GM18870 (cell line): ENCODE data around the gene CHRM1.
"Not testable (repeated sequence)": the region's sequence is repeated elsewhere in the genome, so short reads cannot be mapped to it uniquely, and the experiment has no call there.

Experiments
- ATAC-seq: cut with Tn5 transposase; IDR thresholded peaks from one replicate; pipeline ENCODE4 v1.9.1; 2021; ENCODE audit warnings: moderate library complexity; ENCODE audit not compliant: unreplicated experiment

CHRM1 gene, protein sequence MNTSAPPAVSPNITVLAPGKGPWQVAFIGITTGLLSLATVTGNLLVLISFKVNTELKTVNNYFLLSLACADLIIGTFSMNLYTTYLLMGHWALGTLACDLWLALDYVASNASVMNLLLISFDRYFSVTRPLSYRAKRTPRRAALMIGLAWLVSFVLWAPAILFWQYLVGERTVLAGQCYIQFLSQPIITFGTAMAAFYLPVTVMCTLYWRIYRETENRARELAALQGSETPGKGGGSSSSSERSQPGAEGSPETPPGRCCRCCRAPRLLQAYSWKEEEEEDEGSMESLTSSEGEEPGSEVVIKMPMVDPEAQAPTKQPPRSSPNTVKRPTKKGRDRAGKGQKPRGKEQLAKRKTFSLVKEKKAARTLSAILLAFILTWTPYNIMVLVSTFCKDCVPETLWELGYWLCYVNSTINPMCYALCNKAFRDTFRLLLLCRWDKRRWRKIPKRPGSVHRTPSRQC

DNA sequence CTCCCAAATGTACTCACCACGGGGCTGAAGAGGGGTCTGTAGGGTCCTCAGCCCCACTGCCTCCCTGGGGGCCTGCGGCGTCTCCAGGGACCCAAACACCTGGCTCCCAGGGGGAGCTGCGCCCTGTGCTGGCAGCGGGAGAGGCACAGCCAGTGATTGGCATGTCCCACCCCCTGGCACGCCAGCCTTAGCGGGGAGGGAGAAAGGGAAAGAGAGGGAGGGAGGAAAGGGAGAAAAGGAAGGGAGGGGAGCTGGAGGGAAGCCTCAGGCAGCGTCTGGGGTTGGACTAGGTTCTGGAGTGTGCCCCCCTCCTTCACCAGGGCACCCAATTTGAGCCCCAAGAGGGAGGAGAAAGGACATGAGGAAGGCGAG, at the start of gene CHRM1:
Gene CHRM1, minus strand, starts transcription at position 163 of the 372 bp plus-strand sequence. CDS start 10,263 bp downstream, outside the sequence.
- ATAC-seq = no peak

DNA sequence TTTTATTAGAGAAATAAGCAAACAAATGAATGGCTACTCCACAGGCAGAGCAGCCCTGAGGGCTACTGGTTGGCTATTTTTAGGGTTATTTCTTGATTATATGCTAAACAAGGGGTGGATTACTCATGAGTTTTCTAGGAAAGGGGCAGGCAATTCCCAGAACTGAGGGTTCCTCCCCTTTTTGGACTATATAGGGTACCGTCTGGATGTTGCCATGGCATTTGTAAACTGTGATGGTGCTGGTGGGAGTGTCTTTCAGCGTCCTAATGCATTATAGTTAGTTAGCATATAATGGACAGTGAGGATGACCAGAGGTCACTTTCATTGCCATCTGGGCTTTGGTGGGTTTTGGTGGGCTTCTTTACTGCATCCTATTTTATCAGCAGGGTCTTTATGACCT, 44.4 kb upstream of the CHRM1 start:
- no peak for ATAC-seq

DNA sequence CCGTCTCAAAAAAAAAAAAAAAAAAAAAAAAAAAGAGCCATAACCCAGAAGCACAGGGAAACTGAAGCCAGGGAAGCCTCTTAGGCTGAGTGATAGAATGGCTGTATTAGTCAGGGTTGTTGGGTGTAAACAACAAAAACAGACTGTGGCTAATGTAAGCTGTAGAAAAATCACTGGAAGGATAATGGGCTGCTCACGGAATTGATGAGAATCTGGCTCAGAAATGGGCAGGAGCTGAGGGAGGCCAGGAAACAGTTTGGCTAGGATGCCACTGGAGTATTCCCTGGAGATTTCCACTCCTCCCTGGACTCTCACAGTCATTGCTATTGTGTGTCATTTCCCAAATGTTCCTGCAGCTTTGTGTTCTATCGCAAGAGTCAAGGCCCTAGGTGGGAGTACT, 41.2 kb upstream of the CHRM1 start:
- no peak for ATAC-seq

DNA sequence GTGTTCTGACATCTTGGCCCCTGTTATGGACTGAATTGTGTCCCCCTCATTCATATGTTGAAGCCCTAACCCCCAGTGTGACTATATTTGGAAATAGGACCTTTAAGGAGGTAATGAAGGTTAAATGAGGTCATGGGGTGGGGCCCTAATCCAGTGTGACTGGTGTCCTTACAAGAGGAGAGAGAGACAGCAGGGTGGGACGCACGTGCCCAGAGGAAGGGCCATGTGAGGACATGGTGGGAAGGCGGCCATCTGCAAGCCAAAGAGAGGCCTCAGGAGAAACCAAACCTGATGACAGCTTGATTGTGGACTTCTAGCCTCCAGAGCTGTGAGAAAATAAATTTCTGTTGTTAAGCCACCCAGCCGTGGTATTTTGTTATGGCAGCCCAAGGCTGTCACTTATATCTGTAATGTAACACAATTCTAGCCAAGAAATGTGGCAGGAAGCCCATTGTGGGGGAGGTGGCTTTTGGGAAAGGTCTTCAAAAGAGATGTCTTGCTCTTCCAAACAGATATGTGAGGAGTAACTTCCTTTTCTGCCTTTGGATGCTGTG, 39.9 kb upstream of the CHRM1 start:
- no peak for ATAC-seq

DNA sequence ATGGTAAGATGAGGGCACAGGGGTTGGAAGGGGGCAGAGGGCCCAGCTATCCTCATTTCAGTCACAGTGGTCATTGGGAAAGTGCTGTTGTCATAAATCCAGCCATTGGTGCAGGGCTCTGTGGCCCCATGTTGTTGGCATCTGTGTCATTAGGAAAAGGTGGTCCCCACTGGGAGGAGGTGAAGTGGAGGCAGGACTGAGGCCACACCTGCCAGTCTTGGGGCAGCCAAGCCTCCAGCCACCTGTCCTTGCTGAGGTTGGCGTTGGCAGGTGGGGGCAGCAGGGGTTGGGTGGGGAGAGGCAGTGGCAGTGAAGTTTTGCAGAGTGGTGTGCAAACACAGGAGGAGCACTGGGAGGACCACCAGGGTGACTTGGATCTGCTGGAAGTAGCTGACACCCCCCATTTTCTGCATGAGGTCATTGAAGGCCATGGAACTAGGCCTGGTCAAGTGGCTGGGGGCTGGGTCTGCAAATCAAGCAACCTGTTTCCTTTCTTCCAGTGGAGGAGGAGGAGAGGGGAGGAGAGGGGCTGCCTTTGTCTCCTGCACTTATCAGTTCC, 38.3 kb upstream of the CHRM1 start:
- no peak for ATAC-seq

DNA sequence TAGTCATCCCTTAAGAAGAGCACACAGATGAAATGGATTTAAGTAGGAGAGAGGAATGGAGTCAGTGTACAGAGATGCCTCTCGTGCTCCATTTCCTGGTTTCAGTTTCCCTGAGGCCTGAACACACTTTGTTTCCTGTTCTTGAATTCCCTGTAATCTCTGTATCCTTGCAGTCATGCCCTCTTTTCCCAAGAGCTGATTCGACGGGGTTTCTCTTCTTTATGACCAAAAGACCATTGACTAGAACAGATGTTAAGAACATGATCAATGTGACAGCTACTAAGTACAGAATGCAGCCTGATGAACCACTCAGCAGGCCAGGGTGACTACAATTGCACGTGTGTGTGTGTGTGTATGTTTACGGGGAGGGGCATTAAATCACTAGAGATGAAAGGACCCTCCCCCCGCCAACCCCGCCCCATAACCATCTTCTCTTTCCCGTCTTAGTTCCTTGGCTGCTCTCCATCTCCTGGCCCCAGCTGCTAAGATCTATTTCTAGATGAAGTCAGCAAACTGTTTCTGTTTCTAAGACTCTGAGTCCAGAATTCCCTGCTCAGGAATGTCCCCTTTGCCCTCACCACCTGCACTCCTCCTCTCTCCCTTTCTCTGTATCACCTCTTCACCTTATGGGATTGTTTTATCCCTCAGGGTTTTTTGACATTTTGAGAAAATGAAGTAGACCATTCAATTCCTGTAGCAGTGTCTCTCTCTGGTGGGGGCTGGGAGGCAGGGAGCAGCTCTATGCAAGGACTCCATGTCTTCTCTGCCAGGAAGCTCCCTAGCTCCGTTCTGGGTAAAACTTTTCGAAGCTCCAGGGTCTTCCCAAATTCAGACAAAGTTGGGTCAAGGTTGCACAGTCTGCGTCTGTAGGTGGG, 37.6 kb upstream of the CHRM1 start:
- ATAC-seq = no peak

DNA sequence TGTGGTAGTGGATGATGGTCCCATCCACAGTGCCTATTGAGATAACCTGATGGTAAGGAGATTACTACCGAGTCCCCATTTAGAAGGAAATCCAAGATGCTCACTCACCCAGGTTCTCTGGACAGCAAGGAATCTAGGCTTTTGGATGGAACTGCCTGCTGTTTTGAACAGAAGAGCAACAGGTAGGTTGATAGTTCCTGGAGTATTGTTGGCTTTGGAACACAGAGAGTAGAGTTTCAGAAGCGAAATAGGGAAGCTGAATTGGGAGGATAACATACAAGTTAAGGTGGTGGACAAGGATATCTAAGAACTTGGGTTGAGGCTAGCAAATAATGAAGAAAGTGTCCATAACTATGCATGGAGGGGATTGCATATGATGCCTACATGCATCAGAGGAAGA, 36.0 kb upstream of the CHRM1 start:
- no peak for ATAC-seq

DNA sequence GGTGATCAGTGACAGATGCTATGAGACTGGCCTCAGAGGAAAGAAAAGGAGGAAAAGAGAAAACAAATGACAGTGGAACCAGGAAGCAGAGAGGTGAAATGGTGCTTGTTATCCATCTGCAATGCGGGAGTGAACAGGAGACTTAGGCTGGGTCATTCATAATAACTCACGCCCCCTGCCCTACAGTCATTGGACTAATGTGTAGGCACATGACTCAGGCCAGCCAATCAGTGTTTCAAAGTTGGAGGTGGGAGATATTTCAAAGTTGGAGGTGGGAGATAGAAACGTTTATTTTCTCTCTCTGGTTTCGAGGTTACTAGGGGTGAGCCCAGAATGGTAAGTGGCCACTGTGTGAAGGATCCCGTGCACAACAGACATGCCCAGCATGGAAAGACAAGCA, 33.3 kb upstream of the CHRM1 start:
- ATAC-seq = no peak

DNA sequence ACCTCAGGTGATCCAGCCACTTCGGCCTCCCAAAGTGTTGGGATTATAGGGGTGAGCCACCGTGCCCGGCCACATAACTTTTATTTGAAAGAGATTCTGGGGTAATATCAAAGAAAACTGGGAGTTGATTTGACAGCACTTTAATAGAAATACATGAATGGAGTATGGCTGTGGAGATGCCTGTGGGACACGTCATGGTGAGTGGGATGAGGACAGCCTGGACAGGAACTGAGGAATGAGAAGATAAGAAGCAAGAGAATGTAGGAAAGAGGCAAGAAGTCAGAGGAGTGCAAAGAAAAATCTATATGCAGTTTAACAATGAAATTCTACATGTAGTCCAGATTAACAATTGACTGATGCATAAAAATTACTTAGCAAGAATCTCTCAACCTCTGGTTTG, 32.6 kb upstream of the CHRM1 start:
- no peak for ATAC-seq

DNA sequence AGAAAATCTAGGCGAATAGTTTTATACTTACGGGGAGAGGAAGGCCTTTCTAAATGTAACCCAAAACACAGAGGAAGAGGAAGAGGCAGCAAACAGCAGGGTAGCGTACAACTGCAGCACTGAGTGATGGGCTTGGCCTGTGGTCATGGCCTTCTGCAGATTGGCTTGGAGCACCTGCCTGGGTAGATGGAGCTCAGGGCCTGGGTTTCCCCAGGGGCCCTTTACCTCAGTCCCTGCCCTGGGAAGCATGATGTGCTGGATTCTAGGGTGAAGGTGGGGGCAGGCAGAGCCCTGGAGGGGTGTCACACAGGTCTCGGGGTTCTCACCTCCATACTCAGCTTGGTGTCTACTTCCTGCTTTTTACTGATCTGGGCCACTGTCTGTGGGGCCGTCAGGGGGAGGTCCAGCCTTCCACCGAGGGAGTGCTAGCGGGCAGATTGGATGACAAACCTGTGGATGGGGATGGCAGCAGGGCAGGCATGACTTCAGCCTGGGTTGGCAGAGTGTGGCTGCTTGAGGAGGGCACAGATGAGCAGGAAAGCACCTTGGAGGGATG, 27.7 kb upstream of the CHRM1 start:
- no peak for ATAC-seq

DNA sequence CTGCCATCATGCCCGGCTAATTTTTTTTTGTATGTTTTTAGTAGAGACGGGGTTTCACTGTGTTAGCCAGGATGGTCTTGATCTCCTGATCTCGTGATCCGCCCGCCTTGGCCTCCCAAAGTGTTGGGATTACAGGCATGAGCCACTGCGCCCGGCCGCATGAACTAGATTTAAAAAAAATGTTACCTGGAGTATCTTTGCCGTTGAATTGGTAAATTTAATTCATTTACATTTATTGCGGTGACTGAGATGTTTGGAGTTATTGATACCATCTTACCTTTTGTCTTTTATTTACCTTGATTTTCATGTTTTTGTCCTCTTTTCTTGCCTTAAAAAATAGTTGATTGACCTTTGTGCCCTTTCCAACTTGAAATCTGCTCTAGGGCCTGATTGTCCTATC, 24.4 kb upstream of the CHRM1 start:
- not testable (repeated sequence) for ATAC-seq

DNA sequence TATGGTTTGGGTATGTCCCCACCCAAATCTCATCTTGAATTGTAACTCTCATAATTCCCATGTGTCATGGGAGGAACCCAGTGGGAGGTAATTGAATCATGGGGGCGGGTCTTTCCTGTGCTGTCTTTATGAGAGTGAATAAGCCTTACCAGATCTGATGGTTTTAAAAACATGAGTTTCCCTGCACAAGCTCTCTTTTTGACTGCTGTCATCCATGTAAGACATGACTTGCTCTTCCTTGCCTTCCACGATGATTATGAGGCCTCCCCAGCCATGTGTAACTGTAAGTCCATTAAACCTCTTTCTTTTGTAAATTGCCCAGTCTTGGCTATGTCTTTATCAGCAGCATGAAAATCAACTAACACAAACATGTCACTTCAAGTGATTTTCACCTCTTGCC, 16.4 kb upstream of the CHRM1 start:
- not testable (repeated sequence) for ATAC-seq

DNA sequence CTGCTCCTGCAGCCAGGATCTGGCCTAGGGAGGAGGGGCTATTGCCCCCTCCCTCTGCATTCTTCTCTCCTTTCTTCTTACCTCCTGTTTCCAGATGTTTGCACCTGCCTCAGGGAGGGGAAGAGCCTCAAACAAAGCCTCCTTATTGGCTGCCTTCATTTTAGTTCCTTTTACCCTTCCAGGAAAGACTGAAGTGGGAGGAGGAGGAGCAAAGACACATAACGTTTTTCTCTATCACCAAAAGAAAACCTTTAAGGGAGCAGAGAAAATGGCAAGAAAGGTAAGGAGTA, 13.3 kb upstream of the CHRM1 start:
- no peak for ATAC-seq

DNA sequence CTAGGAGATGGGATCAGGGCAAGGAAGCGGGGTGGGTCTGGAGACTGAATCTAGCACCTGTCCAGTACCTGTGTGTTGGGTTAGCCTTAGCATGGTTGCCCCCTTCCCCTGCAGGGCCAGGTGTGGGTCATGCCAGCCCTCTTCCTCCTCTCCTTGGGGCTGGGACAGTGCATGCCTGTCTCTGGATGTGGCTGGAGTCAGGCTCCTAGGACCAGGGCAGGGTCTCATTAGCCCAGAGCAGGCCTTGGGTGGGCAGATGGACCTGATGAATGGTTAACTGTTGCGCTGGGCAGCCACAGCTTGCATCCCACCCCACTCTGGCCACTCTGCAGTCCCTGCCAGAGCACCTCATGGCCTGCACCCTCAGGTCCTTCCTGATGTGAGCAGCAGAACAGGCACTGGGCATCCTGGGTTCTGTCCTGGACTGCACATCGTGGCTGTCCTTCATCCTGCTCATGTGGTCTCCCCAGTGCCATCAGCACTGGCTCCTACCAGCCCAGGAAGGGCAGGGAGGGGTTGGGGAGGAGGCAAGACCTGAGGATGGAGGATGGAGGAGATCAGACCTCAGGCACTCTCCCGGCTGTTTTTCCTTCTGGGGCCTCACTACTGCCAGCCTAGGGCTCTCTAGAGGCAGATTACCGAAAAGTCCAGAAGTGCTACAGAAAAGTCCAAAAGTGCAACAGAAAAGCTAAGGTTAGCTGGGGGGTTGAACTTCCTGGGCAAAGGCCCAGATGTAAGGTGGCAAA, 12.8 kb upstream of the CHRM1 start:
- no peak for ATAC-seq

DNA sequence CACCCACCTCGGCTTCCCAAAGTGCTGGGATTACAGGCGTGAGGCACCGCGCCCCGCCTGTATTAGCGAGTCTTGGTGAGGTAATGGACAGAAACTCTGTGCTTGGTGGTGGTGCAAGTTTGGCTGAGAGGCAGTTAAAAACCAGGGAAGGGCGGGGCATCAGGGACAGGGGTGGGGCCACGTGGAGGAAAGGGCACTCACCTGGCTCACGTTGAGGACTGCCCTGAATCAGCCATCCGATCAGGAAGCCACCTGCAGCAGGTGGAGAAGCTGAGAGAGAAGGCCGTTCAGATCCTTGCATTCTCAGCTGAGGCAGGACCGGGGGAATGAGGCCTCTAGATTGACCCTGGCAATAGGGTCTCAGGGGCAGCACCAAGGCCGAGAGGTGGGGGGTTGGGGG, 12.1 kb upstream of the CHRM1 start:
- ATAC-seq = no peak

DNA sequence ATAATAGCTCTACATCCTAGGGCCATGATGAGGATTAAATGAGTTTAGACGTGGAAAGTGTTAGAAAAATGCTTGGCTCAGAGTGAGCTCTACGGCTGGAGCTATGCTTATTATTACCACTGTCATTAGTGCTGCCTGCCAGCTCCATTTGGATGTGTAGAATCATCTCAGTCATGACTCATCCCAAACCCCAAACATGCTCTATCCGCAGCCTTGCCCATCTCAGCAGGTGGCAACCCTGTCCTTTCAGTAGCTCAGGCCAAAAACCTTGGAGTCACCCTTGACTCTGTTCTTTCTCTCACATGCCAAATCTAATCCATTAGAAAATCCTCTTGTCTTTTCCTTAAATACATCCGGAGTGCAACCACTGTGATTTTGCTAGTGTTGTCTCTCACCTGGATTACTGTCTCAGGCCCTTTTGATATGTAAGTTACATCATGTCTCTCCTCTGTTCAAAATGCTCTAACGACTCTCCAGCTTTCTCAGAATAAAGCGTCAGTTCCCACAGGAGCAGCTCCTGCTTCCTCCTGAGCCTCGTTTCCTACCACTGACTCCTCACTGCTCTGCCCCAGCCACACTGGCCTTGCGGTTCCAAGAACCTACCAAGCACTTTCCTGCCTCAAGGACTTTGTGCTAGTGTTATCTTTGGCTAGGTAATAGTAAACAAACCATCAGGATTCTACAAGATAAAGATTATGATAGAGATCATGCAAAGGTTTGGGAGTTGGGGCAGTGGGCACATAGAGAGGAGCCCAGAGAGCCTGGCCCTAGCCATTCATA, 10.5 kb upstream of the CHRM1 start:
- no peak for ATAC-seq

DNA sequence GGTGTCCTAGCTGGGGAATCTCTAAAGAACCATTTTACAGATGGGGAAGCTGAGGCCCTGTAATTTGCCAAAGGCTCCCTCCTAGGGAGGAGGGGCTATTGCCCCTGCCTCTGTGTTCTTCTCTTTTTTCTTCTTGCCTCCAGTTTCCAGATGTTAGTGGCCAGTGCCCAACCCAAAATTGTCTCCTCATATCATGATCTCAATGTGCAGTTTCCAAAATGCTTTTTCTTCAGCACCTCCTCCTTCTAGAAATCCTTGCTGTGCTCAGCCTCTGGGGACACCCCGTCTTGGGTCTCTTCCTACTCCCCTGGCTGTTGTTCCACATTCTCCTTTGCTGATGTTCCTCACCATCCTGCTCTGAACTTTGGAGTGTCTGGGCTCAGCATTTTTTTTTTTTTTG, 9.5 kb upstream of the CHRM1 start:
- no peak for ATAC-seq

DNA sequence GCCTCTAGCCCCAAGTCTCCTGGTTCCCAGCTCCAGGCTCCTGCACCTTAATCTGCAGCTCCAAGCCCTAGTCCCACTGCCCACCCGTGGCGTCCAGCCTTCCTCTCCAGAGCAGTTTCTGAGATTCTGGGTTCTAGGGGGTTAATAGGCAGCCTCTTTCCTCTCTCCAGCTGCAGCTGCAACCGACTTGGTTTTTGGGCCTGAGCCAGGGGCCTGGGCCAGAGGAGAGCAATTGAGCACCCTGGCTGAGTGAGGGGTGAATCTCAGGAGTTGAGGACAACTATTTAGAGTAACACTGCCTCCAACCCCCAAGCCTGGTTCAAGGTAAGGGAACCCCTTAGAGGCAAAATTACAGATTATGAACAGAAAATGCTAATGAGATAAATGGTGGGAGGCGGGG, 9.0 kb upstream of the CHRM1 start:
- no peak for ATAC-seq

DNA sequence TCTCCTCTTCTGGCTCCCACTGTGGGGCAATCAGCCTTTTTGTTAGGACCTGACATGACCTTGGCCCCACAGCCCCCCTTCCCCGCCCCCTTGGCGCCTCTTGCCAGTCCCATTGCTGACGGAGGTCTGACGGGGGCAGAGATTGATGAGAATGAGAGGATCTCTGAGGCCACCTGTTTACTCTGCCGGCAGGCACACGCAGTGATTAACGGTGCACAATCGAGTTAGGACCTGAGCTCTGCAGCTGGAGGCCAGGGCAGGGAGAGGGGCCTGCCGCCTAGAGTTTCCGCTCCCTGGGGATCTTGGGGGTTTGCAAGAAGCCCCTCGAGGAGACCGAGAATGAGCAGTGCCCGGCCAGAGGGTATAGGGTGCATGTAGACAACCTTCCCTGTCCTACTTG, 6.8 kb upstream of the CHRM1 start:
- no peak for ATAC-seq
